Prostate gland (tissue), 2 donors: ENCODE data around the gene NR1D2. TPM values are rescaled to one million over a fixed set of nuclear protein-coding genes. Genes with fewer than 3 reads are reported as not detected.

ENCODE experiments used
- DNase-seq: peaks from one replicate; pipeline ENCODE4 v3.0.0-alpha.2; 2019; ENCODE audit warnings: low spot score
- H3K27ac ChIP-seq, 2 donors: fragments of 200-600 bp; sonication (generic); 2 replicates each; pipeline ENCODE4 v1.5.1; 2017 to 2019
- H3K27me3 ChIP-seq: fragments of 200-600 bp; sonication (generic); replicated peaks from 2 replicates; pipeline ENCODE4 v1.5.1; 2019; ENCODE audit not compliant: insufficient read depth
- H3K36me3 ChIP-seq, 2 donors: fragments of 200-600 bp; sonication (generic); 1 replicate in 1 of 2; 2 replicates in 1 of 2; pipeline versions ENCODE4 v1.5.1 to v1.8.1; 2017 to 2019
- H3K4me1 ChIP-seq: fragments of 200-600 bp; sonication (generic); replicated peaks from 2 replicates; pipeline ENCODE4 v1.5.1; 2019
- H3K4me3 ChIP-seq, 2 donors: fragments of 200-600 bp; sonication (generic); 2 replicates each; pipeline ENCODE4 v1.5.1; 2017 to 2019
- H3K9me3 ChIP-seq: fragments of 200-600 bp; sonication (generic); 2 replicates; pipeline ENCODE4 v1.5.1; 2017
- CTCF ChIP-seq, 4 experiments: fragments of 200-600 bp in 2 of 4; fragments of 450-650 bp in 2 of 4; sonication (generic) in 2 of 4; IDR thresholded peaks; 1 replicate in 3 of 4; 2 replicates in 1 of 4; pipeline ENCODE4 v1.5.1; 2016 to 2019; ENCODE audit warnings: antibody characterized with exemption in 4 of 4, mild to moderate bottlenecking in 2 of 4, moderate library complexity in 2 of 4
- POLR2A ChIP-seq: fragments of 450-650 bp; IDR thresholded peaks from one replicate; pipeline ENCODE4 v1.6.1; 2016; ENCODE audit warnings: antibody characterized with exemption, mild to moderate bottlenecking
- POLR2AphosphoS5 ChIP-seq: sonication (generic); formaldehyde crosslinking; IDR thresholded peaks from one replicate; pipeline ENCODE4 v1.6.1; 2017; ENCODE audit warnings: antibody characterized with exemption
- WGBS: methylation state at CpG from one replicate; pipeline ENCODE4 v1.1.5; 2018; 5-methylcytosine and 5-hydroxymethylcytosine counted together
- intact Hi-C: fragments of 100-400 bp; cut with DNase I; formaldehyde crosslinking; loops from one replicate; pipeline ENCODE4 v1.14.2; 2022
- total RNA-seq, 2 donors: library from RNA; depleted of rRNA; stranded (reverse); fragments of >200 nt; gene quantifications; one replicate each; pipeline ENCODE4 v1.1.0, GENCODE V29; 2016

The NR1D2 gene
- total RNA-seq, 2 donors from 2014 or later: 39.8 to 48.9 TPM

- H3K4me3 ChIP-seq: no peak overlapping the region
- DNase-seq: no peak
- intact Hi-C loops: no loop called here
- H3K36me3 ChIP-seq: no peaks in the 10 kb centered on the region
- 100% methylated on average over 1 of the region's 1 CpG for WGBS
- no peaks in the 10 kb centered on the region for H3K27me3 ChIP-seq
- no peaks in the 10 kb centered on the region for H3K4me1 ChIP-seq
- H3K9me3 ChIP-seq: no peaks in the 10 kb centered on the region
- H3K27ac ChIP-seq: no peak overlapping the region
- TF ChIP-seq POLR2A (no peak), POLR2AphosphoS5 (no peak), CTCF (IDR thresholded peaks at IDR 0.05) (no peak)
These were observed 16.0 kb downstream of the NR1D2 start for GRCh38 chr3:23961066-23961465.

- intact Hi-C loops: no loop called here
- no peaks in the 10 kb centered on the region for H3K4me1 ChIP-seq
These were observed 16.8 kb downstream of the NR1D2 start for GRCh38 chr3:23961913-23962312.

GRCh38 chr3:23964537-23965235 is 19.6 kb downstream of the NR1D2 start:
- 73% methylated on average over 3 of the region's 3 CpGs for WGBS
- no peaks in the 10 kb centered on the region for H3K9me3 ChIP-seq
- H3K36me3 ChIP-seq: no peaks in the 10 kb centered on the region
- TF ChIP-seq CTCF (IDR thresholded peaks at IDR 0.05) (no peak), POLR2A (no peak), POLR2AphosphoS5 (no peak)
- no peaks in the 10 kb centered on the region for H3K27me3 ChIP-seq
- H3K27ac ChIP-seq: no peak overlapping the region
- intact Hi-C loops: no loop called here
- DNase-seq: no peak
- no peak overlapping the region for H3K4me3 ChIP-seq
- H3K4me1 ChIP-seq: no peaks in the 10 kb centered on the region

More at GRCh38 chr3:23961913-23962312, 16.8 kb downstream of the NR1D2 start:
- no peak for DNase-seq
- 94% methylated on average over 5 of the region's 5 CpGs for WGBS
- Histone ChIP-seq H3K27ac (no peak overlapping the region), H3K36me3 (no peaks in the 10 kb centered on the region), H3K4me3 (no peak overlapping the region), H3K27me3 (no peaks in the 10 kb centered on the region), H3K9me3 (no peaks in the 10 kb centered on the region)
- TF ChIP-seq CTCF (IDR thresholded peaks at IDR 0.05) (no peak), POLR2AphosphoS5 (no peak), POLR2A (no peak)

GRCh38 chr3:23966328-23966727 is 21.2 kb downstream of the NR1D2 start:
- H3K4me3 ChIP-seq: no peak overlapping the region
- H3K9me3 ChIP-seq: no peaks in the 10 kb centered on the region
- no peaks in the 10 kb centered on the region for H3K27me3 ChIP-seq
- intact Hi-C loops: no loop called here
- 52% methylated on average over 1 of the region's 1 CpG for WGBS
- H3K36me3 ChIP-seq: no peaks in the 10 kb centered on the region
- TF ChIP-seq POLR2AphosphoS5 (no peak), POLR2A (no peak), CTCF (IDR thresholded peaks at IDR 0.05) (no peak)
- no peak for DNase-seq
- no peaks in the 10 kb centered on the region for H3K4me1 ChIP-seq
- no peak overlapping the region for H3K27ac ChIP-seq
